GM18907 (cell line): ENCODE data around the gene RNU6-9.

ENCODE experiments used
- ATAC-seq: cut with Tn5 transposase; IDR thresholded peaks from one replicate; pipeline ENCODE4 v1.9.1; 2021; ENCODE audit warnings: mild to moderate bottlenecking, moderate library complexity; ENCODE audit not compliant: unreplicated experiment

RNU6-9 gene

DNA sequence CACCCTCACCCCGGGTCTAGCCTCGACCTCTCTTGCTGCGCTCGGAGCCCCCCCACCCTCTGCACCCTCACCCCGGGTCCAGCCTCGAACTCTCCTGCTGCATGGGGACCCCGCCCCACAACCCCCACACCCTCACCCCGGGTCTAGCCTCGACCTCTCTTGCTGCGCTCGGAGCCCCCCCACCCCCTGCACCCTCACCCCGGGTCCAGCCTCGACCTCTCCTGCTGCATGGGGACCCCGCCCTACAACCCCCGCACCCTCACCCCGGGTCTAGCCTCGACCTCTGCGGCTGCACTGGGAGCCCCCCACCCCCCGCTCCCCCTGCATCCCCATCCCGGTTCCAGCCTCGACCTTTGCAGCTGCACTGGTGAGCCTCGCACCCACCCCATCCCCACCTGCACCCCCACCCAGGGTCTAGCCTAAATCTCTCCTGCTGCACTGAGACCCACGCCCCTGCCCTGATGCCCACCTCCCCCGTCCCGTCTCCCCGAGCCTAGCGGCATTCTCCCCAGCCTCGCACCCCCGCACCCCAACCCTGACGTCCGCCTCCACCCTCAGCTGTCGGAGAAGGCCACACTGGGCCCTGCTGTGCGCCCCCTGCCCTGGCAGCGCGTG, 32.0 kb upstream of the RNU6-9 start:
- ATAC-seq, result no peak

DNA sequence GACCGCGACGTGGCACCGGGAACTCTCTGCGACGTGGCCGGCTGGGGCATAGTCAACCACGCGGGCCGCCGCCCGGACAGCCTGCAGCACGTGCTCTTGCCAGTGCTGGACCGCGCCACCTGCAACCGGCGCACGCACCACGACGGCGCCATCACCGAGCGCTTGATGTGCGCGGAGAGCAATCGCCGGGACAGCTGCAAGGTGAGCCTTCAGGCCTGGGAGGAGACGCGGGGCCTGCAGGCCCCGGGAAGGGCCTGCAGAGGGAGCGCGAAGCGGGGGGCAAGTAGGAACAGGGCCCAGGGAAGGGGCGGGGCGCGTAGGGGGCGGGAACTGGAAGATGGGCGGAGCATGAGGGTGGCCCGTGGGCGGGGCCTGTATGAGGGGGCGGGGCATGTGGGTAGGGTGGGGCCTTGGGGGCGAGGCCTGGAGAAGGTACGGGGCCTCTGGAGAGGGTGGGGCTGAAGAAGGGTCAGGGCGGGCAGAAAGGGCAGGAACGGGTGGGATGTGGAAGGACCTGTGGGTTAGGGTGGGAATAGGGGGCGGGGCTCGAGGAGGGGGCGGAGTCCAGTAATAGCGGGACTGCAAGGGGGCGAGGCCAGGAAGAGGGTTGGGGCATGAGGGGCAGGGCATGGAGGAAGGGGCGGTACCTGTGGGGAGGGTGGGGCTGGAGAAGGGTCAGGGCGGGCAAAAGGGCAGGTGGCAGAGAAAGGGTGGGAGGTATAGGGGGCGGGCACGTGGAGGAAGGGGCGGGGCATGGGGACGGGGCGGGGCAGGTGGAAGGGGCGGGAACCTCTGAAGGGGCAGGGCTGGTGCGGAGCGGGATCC, 31.3 kb upstream of the RNU6-9 start:
- no peak for ATAC-seq

DNA sequence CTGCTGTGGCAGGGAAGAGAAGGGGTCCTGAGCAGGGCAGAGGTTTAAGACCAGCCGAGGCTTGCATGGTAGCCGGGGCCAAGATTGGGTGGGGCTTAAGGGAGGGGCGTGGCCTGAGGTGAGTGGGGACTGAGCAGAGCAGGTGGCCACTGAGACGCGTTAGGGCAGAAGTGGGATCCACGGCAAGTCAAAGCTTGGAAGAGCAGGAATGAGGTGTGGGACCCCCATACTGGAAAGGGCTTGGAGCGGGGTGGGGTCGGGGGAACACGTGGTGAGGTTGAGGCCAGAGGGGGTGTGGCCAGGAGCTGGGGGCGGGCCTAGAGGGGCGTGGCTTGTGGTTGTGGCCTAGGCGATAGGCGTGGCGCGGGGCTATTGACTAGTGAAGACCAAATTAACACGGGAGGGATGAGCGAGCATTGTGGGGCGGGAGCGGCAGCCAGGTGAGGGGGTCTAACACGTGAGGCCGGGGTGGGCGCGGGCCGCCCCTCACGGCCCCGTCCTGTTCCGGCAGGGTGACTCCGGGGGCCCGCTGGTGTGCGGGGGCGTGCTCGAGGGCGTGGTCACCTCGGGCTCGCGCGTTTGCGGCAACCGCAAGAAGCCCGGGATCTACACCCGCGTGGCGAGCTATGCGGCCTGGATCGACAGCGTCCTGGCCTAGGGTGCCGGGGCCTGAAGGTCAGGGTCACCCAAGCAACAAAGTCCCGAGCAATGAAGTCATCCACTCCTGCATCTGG, 30.5 kb upstream of the RNU6-9 start:
- no peak for ATAC-seq

DNA sequence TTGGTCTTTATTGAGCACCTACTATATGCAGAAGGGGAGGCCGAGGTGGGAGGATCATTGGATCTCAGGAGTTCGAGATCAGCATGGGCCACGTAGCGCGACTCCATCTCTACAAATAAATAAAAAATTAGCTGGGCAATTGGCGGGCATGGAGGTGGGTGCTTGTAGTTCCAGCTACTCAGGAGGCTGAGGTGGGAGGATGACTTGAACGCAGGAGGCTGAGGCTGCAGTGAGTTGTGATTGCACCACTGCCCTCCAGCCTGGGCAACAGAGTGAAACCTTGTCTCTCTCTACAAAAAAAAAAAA, 30.0 kb upstream of the RNU6-9 start:
- no peak for ATAC-seq

DNA sequence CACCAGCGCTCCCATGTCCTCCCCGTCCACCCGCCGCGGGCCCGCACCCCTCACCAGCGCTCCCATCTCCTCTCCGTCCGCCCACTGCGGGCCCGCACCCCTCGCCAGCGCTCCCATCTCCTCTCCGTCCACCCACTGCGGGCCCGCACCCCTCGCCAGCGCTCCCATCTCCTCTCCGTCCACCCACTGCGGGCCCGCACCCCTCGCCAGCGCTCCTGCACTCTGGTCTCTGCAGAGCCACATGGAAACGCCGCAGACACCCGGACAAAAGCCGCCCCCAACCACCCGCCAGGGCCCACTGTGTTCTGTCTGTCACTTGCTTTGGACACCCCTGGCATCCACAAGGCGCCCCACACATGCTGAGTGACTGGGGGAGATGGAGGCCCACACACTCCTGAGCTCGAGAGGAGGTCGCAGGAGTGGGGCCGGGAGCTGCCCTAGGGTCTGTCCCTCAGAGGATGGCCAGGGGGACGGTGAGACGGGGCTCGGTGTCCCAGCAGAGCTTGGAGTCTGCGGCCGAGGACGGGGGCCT, 26.4 kb upstream of the RNU6-9 start:
- no peak for ATAC-seq

DNA sequence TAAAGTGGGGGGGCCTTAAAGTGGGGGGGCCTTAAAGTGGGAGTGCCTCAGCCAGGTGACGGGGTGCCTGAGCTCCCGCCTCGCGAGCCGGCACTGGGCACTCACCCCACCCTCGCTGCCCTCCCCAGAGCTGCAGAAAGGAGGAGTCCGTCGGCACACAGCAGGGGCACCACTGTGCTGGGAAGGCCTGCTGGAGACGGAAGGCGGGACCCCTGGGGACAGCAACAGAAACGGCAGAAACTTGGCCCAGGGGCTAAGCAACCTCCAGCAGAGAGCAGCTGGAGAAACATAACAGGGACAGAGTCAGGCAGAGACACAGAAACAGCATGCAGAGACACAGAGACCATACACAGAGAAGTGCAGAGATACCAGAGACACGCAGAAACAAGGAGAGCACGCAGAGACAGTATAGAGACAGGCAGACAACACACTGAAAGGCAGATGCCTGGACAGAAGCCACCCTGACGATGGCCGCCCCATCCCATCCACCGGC, 25.9 kb upstream of the RNU6-9 start:
- no peak for ATAC-seq

DNA sequence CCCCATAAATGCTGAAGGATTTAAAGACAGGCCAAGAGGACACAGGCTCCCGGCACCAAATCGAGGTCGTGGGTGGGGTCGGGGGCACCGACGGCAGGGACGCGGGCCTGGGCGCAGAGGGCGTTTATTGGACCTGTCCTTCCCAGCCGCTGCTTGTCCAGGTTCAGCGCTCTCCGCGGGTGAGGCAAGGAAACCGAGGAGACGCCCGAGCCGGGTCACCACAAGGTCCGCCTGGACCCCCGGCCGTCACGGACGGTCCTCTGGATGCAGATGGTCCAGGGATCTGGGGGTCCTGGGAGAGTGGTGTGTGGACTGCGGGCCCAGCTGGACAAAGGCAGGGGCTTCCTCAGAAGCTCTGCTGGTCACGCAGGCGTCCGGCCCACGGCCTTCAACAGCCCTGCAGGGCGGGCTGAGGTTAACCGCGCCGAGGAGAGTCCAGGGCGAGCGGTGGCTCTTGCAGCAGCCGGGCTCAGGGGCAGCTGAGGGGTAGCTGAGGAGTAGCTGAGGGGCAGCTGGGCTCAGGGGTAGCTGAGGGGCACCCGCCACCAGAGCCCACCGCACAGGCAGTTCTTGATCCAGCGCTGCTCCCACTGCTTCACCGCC, 25.3 kb upstream of the RNU6-9 start:
- ATAC-seq, result no peak

DNA sequence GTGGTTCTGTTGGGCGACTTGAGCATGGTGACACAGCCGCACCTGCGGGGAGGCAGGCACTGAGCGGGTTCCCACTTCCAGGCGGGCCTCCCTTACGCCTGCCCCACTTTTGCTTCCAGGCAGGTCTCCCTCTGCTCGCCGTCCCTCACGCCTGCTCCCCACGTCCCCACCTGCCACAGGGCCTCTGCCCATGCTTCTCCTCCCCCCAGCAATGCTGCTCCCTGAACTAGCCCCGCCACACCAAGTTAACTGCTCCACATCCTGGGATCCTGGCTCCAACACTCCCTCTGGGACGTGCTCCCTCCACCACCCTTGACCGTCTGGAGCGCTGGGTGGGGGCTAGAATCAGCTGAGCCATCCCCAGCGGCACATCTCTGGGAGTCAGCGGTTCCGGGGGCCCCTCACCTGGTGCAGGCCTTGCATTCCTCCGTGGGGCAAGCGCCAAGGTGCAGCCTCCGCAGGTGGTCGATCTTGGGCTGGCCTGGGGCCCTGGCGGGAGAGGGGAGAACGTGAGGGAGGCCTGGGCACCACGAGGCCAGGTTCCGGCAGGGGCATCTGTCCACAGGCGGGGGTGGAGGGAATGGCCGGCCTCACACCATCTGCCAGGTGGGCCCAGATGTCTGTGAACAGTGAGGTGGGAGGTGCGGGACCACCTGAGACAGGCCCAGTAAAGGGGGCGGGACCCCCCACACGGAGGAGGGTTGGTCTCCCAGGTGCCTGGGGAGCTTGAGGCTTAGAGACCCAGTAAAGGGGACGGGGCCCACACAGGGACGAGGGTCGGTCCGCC, 24.6 kb upstream of the RNU6-9 start:
- ATAC-seq, result no peak

DNA sequence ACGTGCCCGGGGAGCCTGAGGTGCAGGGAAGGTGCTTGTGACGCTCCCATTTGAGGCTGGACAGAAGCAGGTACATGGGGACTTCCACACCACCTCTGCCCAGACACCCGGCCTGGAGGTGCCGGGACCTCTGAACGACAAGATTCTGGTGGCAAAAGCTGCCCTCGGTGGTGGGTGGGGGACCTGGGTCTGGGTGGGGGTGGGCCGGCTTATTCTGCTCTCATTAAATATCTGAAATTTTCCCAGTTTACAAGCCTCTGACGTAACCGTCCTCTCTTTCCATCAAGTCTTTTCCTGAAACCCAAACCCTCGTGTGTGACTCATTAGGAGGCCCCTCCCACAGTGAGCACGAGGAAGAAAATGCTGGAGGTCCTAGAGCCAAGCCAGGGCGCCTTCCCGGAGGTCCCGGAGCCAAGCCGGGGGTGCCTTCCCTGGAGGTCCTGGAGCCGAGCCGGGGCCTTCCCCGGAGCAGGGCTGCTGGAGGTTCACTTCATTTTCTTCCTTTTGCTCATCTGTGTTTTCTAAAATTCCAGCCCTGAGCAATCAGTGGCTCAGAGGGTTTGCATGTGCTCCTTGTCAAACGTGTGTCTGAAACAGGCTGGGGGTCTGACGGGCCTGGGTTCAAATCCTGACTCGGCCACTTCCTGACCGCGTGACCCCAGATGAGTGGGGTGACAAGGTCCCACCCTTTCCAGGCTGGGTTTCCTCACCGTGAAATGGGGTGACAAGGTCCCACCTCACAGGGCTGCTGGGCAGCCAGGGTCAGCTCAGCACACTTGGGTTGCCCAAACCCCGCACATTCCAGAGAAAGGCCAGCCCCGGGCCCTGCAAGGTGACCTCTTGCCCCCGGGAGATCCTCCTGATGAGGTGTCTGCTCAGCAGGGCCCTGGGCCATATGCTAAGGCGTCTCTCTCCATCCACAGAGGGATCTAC, 23.8 kb upstream of the RNU6-9 start:
- no peak for ATAC-seq

DNA sequence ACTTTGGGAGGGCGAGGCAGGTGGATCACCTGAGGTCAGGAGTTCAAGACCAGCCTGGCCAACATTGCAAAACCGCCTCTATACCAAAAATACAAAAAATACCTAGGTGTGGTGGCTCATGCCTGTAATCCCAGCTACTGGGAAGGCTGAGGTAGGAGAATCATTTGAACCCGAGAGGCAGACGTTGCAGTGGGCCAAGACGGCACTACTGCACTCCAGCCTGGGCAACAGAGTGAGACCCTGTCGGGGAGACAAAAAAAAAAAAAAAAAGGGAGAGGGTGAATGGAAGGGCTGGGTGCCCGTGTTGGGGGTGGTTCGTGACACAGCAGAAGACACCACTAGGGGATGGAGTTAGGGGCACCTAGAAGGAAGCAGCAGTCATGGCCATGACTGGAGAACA, 23.0 kb upstream of the RNU6-9 start:
- ATAC-seq, result no peak

DNA sequence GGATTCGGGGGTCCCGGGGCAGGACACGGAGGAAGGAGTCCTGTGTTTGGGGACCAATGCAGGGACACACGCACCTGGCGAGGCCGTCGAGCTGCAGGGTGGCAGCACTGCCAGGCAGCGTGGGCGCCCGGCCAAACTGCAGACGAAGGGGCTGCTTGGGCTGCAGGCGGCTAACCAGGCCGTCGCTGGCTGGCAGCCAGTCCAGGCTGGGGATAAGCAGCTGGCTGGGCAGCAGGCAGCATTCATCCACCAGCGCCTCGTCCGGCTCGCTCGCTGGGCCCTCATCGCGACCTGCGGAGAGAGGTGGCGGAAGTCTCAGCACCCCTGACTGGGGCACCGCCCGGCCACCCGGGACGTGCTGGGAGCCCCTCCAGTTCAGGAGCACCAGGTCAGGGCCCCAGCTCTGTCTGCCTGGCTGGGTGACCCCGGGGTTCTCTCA, 22.3 kb upstream of the RNU6-9 start:
- ATAC-seq, result no peak

DNA sequence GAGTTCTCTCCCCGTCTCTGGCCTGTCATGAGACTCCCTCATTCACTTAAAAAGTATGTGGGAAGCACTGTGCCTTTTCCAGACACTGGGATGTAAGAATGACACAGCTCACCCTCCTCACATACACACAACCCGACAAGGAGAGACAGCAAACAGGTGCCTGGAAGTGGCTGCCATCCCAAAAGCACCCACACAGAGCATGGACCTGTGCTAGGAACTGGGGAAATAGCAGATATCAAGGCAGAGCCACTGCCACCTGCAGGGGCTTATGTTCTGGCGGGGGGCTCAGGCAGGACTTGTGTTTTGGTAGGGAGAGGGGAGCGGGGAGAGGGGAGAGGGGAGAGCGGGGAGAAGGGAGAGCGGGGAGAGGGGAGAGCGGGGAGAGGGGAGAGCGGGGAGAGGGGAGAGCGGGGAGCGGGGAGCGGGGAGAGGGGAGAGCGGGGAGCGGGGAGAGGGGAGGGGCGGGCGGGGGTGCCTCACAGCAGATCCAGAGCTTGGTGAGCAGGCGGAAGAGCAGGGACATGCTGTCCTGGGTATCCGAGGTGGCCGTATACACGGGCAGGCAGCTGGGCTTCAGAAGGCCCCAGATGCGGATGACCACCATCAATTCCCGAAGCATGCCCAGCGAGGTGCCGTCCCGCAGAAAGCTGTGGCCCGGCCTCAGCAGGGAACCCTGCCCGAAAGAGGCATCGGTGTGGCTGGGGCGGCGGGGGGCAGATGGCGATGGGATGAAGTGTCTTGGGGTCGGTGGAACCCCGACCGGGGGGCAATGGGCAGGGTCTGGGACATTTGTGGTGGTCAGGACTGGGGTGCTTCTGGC, 21.6 kb upstream of the RNU6-9 start:
- ATAC-seq, result no peak

DNA sequence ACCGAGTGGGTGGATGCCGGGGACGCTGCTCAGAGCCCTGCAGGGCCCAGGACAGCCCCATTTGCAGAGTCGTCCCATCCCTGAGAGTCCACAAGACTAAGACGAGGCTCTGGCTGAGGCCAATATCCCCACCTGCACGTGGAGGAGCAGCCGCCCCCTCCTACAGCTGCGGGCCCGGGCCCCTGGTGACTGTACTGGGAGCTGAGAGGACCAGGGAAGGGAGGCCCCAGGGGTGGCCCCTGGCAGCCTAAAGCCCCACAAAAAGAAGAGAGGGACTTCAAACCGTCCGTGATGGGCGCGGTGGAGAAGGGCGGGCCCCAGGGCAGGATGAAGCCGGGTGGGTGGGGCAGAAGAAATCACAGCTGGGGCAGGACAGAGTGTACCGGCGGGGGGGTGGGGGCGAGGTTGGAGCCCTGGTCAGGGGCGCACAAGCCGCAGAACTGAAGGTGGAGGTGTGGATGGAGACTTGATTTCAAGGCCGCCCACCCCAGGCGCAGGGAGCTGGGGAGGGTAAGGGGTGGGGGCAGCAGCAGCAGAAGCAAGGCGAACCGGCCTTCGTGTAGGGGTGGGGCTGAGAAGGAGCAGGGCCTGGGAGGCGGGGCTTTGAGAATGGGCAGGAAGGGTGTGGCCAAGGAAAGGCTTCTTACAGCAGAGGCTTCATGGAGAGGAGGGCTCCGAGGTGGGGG, 20.9 kb upstream of the RNU6-9 start:
- ATAC-seq, result no peak

DNA sequence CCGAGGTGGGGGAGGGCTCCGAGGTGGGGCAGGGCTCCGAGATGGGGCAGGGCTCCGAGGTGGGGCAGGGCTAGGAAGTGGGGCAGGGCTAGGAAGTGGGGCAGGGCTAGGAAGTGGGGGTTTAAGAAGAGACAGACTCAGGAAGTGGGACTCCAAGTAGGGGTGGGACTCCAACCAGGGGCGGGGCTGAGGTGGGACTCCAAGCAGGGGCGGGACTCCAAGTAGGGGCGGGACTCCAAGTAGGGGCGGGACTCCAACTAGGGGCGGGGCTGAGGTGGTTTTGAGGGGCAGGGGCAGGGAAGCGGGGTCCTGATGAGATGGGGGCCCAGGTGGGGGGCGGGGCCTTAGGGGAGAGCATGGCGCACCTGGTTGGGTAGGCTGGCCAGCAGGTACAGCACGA, 20.2 kb upstream of the RNU6-9 start:
- no peak for ATAC-seq

DNA sequence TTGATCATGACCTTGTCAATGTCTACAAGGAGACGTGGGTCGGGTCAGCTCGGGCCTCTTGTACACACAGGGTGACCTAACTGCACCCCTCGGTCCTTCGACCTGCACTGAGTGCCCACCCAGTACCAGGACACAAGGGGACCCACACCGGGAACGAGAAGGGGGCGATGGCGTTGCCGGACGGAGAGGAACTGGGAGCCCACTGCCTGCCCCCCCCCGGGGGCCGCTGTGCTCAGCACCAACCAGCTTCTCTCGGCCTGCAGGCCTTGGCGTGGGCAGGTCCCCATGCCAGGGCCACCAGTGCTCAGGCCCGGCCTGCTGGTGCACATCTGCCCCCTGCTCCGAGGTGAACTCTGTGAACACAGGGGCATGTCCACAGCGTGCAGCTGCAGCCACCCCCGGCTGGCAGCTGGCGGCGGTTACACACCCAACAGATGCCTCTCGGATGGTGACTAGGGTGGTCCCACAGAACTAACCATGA, 19.7 kb upstream of the RNU6-9 start:
- ATAC-seq, result no peak

DNA sequence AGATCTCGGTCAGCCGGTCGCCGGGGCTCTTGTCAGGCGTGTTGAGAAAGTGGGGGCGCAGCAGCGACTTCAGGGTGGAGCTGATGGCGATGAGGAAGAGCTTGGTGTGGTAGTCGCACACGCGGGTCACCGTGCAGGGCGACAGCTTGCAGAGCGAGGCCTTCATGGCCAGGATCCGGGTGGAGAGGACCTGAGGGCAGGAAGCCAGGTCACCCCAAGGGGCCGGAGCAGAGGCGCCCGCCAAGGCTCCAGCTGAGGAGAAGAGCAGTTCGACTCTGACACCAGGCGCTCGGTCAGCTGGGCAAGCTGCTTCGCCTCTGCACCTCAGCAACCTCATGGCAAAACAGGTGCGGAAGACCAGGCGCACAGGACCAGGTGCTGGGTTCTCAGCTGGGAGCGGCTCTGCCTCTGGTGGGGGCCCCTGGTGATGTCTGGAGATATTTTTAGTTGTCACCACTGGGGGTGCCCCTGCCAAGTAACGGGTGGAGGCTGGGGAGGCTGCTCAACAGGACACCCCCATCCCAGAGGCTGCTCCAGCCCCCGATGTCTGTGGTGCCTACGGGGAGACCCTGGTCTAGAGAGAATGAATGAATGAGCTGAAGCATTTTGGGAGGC, 17.9 kb upstream of the RNU6-9 start:
- no peak for ATAC-seq

DNA sequence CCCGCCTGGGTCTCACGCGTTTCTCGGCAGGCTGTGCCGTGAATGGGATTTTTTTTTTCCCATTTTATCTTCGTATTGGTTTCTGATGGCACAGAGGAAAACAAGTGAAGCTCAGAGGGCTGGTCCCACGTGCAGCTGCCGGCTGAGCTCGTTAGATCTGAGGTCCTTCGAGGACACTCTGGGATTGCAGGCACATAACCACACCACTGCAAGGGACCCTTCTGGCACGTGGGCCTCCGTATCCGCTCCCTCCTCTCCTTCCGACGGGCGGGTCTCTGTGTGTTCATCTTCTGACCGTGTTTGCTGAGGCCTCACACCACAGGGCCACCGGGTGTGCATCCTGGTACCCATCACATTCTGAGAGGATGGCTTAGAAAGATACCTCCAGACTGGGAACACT, 17.2 kb upstream of the RNU6-9 start:
- ATAC-seq, result no peak
